SK-N-SH (cell line): ENCODE results near the gene SSBP2. TPM values are rescaled to one million over a fixed set of nuclear protein-coding genes. Genes with fewer than 3 reads are reported as not detected.

Experiments used
- CHD2 ChIP-seq: fragments of 150-350 bp; IDR thresholded peaks from 2 replicates; pipeline ENCODE4 v1.6.1; 2018; ENCODE audit warnings: low read length; ENCODE audit not compliant: partially characterized antibody
- ELF1 ChIP-seq: IDR thresholded peaks from 2 replicates; pipeline ENCODE4 v1.4.0; 2012
- EP300 ChIP-seq, 2 experiments: IDR thresholded peaks; 2 replicates each; pipeline versions ENCODE4 v1.4.0 to v1.6.1; 2012; ENCODE audit warnings: borderline replicate concordance in 1 of 2, low read depth in 1 of 2, low read length in 1 of 2
- FOSL2 ChIP-seq: IDR thresholded peaks from 2 replicates; pipeline ENCODE4 v1.4.0; 2012; ENCODE audit warnings: low read depth, mild to moderate bottlenecking, moderate library complexity, borderline replicate concordance
- FOXM1 ChIP-seq: IDR thresholded peaks from 2 replicates; pipeline ENCODE4 v1.4.0; 2012; ENCODE audit warnings: low read depth, mild to moderate bottlenecking
- GABPA ChIP-seq: IDR thresholded peaks from 2 replicates; pipeline ENCODE4 v1.4.0; 2012; ENCODE audit warnings: low read depth, mild to moderate bottlenecking
- GATA2 ChIP-seq: sonication (generic); formaldehyde crosslinking; IDR thresholded peaks from 2 replicates; pipeline ENCODE4 v1.5.0; 2020; ENCODE audit warnings: mild to moderate bottlenecking, missing genetic modification reagents
- JUND ChIP-seq: IDR thresholded peaks from 2 replicates; pipeline ENCODE4 v1.4.0; 2012
- MEF2A ChIP-seq: IDR thresholded peaks from 2 replicates; pipeline ENCODE4 v1.4.0; 2012; ENCODE audit warnings: low read depth, borderline replicate concordance
- MXI1 ChIP-seq: IDR thresholded peaks from 2 replicates; pipeline ENCODE4 v1.6.1; 2012; ENCODE audit warnings: mild to moderate bottlenecking, low read depth, low read length, improper control_type of control experiment
- NFIC ChIP-seq: IDR thresholded peaks from 2 replicates; pipeline ENCODE4 v1.4.0; 2012; ENCODE audit warnings: borderline replicate concordance
- NRF1 ChIP-seq: IDR thresholded peaks from 2 replicates; pipeline ENCODE4 v1.6.1; 2012; ENCODE audit warnings: low read depth, mild to moderate bottlenecking, low read length
- RAD21 ChIP-seq: IDR thresholded peaks from 2 replicates; pipeline ENCODE4 v1.6.1; 2012; ENCODE audit warnings: mild to moderate bottlenecking, low read length
- RCOR1 ChIP-seq: fragments of 150-350 bp; IDR thresholded peaks from 2 replicates; pipeline ENCODE4 v1.6.1; 2017; ENCODE audit warnings: antibody characterized with exemption, low read length
- TAF1 ChIP-seq: IDR thresholded peaks from 2 replicates; pipeline ENCODE4 v1.6.1; 2012; ENCODE audit warnings: low read depth, mild to moderate bottlenecking, low read length, moderate library complexity, borderline replicate concordance
- YY1 ChIP-seq: IDR thresholded peaks from 2 replicates; pipeline ENCODE4 v1.4.0; 2012; ENCODE audit warnings: low read depth, mild to moderate bottlenecking
- polyA plus RNA-seq, 3 experiments: library from polyadenylated mRNA; depleted of rRNA; stranded (reverse); fragments of >200 nt; gene quantifications; 2 replicates each; pipeline ENCODE4 v1.2.3, GENCODE V29; 2012
- TF ChIP-seq, protein P1 (sequence below): IDR thresholded peaks from 2 replicates; pipeline ENCODE4; 2012
- TF ChIP-seq, protein P2 (sequence below): IDR thresholded peaks from 2 replicates; pipeline ENCODE4 v1.6.1; 2012; ENCODE audit warnings: mild to moderate bottlenecking, low read depth, low read length, moderate library complexity
- TF ChIP-seq, protein P3 (sequence below): IDR thresholded peaks from 2 replicates; pipeline ENCODE4 v1.4.0; 2012; ENCODE audit warnings: low read depth, borderline replicate concordance
- TF ChIP-seq, protein P4 (sequence below): fragments of 200-600 bp; sonication (generic); IDR thresholded peaks from 2 replicates; pipeline ENCODE4 v1.6.1; 2017; ENCODE audit warnings: antibody characterized with exemption, mild to moderate bottlenecking, moderate library complexity

SSBP2 gene
- polyA plus RNA-seq, 1 of the 3 experiments (the other 2 are of a cell fraction), result 35.3 TPM

DNA sequence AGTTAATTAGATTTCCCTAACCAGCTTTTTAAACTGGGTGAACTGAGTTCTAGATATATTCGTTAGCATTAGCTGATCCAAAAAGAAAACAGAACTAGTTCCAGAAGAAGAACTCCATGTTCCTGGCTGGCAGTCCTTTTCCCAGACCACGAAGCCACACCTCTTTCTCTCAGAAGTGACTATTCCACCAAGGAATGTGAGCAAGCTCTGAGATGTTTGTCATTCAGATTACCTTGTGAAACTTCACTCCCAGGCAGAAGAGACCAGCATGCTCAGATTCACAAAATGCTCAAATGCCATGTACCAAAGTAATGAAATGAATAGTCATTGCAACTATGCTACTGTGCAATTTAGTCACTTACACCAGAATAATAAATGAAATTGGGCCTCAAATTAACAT lies 4.4 kb upstream of the SSBP2 start (continued):
- no peak for TF ChIP-seq RAD21
- TF ChIP-seq, protein P1, sequence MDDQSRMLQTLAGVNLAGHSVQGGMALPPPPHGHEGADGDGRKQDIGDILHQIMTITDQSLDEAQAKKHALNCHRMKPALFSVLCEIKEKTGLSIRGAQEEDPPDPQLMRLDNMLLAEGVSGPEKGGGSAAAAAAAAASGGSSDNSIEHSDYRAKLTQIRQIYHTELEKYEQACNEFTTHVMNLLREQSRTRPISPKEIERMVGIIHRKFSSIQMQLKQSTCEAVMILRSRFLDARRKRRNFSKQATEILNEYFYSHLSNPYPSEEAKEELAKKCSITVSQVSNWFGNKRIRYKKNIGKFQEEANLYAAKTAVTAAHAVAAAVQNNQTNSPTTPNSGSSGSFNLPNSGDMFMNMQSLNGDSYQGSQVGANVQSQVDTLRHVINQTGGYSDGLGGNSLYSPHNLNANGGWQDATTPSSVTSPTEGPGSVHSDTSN, result peak; percentile 58; the same call in 1 of the 2 replicates
- peak; percentile 66; the same call in 1 of the 2 replicates for TF ChIP-seq FOSL2
- TF ChIP-seq FOXM1, result no peak
- TF ChIP-seq, protein P2, sequence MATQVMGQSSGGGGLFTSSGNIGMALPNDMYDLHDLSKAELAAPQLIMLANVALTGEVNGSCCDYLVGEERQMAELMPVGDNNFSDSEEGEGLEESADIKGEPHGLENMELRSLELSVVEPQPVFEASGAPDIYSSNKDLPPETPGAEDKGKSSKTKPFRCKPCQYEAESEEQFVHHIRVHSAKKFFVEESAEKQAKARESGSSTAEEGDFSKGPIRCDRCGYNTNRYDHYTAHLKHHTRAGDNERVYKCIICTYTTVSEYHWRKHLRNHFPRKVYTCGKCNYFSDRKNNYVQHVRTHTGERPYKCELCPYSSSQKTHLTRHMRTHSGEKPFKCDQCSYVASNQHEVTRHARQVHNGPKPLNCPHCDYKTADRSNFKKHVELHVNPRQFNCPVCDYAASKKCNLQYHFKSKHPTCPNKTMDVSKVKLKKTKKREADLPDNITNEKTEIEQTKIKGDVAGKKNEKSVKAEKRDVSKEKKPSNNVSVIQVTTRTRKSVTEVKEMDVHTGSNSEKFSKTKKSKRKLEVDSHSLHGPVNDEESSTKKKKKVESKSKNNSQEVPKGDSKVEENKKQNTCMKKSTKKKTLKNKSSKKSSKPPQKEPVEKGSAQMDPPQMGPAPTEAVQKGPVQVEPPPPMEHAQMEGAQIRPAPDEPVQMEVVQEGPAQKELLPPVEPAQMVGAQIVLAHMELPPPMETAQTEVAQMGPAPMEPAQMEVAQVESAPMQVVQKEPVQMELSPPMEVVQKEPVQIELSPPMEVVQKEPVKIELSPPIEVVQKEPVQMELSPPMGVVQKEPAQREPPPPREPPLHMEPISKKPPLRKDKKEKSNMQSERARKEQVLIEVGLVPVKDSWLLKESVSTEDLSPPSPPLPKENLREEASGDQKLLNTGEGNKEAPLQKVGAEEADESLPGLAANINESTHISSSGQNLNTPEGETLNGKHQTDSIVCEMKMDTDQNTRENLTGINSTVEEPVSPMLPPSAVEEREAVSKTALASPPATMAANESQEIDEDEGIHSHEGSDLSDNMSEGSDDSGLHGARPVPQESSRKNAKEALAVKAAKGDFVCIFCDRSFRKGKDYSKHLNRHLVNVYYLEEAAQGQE, result no peak
- TF ChIP-seq GABPA, result no peak
- peak; percentile 12; the same call in 1 of the 2 replicates for TF ChIP-seq NFIC
- no peak for TF ChIP-seq TAF1
- TF ChIP-seq GATA2 (CRISPR knock-in tag), result no peak
- TF ChIP-seq YY1, result 0 out of 2 replicates have a peak, but pooled peaks have one; percentile 13
- TF ChIP-seq MXI1, result no peak
- no peak for TF ChIP-seq MEF2A
- TF ChIP-seq, protein P3, sequence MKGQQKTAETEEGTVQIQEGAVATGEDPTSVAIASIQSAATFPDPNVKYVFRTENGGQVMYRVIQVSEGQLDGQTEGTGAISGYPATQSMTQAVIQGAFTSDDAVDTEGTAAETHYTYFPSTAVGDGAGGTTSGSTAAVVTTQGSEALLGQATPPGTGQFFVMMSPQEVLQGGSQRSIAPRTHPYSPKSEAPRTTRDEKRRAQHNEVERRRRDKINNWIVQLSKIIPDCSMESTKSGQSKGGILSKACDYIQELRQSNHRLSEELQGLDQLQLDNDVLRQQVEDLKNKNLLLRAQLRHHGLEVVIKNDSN, result no peak
- TF ChIP-seq NRF1, result no peak
- TF ChIP-seq JUND, result peak; percentile 59; the same call in 1 of the 2 replicates
- peak in 1 of 2 experiments; percentile 36; a peak in 1 of 4 replicates for TF ChIP-seq EP300 (IDR thresholded peaks at IDR 0.05; ENCODE audit: borderline replicate concordance in 1 of 2, low read depth in 1 of 2, low read length in 1 of 2)
- TF ChIP-seq, protein P4, sequence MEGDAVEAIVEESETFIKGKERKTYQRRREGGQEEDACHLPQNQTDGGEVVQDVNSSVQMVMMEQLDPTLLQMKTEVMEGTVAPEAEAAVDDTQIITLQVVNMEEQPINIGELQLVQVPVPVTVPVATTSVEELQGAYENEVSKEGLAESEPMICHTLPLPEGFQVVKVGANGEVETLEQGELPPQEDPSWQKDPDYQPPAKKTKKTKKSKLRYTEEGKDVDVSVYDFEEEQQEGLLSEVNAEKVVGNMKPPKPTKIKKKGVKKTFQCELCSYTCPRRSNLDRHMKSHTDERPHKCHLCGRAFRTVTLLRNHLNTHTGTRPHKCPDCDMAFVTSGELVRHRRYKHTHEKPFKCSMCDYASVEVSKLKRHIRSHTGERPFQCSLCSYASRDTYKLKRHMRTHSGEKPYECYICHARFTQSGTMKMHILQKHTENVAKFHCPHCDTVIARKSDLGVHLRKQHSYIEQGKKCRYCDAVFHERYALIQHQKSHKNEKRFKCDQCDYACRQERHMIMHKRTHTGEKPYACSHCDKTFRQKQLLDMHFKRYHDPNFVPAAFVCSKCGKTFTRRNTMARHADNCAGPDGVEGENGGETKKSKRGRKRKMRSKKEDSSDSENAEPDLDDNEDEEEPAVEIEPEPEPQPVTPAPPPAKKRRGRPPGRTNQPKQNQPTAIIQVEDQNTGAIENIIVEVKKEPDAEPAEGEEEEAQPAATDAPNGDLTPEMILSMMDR, result no peak
- TF ChIP-seq CHD2, result no peak
- TF ChIP-seq RCOR1, result no peak
- no peak for TF ChIP-seq ELF1
